Choroid plexus epithelial cell (primary cell): ENCODE measurements around the gene RTL5.

ENCODE experiments used
- DNase-seq: peaks from one replicate; pipeline ENCODE4 v3.0.0-alpha.2; 2010; ENCODE audit warnings: low read depth
- H3K4me3 ChIP-seq: 2 replicates; pipeline ENCODE4 v1.5.1; 2011; ENCODE audit warnings: low read depth, mild to moderate bottlenecking, control low read depth, low read length, moderate library complexity
- TF ChIP-seq, protein P1 (sequence below): conservative IDR thresholded peaks from 2 replicates; pipeline ENCODE4 v1.5.1; 2011; ENCODE audit warnings: low read depth, mild to moderate bottlenecking, control low read depth, inconsistent platforms, low read length, moderate library complexity

RTL5 gene

DNA sequence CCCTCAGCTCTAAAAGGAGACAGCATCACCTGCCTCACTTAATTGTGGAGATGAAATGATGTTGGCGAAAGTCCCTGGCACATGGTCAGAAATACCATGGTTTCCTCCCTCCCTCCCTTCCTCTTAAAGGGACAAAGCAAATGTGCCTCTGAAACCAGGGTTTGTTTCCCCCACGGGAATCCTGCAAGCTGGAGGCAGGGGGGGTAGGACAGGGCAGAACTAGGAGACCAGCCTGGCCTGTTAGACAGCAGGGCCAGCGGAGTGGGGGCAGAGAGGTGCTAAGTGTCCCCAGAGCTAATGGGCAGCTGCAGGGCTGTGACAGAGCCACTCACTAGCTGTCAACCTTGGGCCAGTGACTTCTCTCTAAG, 5.7 kb downstream of the RTL5 start:
- H3K4me3 ChIP-seq, result no peak overlapping the region
- DNase-seq, result peak; percentile 46
- TF ChIP-seq, protein P1, sequence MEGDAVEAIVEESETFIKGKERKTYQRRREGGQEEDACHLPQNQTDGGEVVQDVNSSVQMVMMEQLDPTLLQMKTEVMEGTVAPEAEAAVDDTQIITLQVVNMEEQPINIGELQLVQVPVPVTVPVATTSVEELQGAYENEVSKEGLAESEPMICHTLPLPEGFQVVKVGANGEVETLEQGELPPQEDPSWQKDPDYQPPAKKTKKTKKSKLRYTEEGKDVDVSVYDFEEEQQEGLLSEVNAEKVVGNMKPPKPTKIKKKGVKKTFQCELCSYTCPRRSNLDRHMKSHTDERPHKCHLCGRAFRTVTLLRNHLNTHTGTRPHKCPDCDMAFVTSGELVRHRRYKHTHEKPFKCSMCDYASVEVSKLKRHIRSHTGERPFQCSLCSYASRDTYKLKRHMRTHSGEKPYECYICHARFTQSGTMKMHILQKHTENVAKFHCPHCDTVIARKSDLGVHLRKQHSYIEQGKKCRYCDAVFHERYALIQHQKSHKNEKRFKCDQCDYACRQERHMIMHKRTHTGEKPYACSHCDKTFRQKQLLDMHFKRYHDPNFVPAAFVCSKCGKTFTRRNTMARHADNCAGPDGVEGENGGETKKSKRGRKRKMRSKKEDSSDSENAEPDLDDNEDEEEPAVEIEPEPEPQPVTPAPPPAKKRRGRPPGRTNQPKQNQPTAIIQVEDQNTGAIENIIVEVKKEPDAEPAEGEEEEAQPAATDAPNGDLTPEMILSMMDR, result no peak

DNA sequence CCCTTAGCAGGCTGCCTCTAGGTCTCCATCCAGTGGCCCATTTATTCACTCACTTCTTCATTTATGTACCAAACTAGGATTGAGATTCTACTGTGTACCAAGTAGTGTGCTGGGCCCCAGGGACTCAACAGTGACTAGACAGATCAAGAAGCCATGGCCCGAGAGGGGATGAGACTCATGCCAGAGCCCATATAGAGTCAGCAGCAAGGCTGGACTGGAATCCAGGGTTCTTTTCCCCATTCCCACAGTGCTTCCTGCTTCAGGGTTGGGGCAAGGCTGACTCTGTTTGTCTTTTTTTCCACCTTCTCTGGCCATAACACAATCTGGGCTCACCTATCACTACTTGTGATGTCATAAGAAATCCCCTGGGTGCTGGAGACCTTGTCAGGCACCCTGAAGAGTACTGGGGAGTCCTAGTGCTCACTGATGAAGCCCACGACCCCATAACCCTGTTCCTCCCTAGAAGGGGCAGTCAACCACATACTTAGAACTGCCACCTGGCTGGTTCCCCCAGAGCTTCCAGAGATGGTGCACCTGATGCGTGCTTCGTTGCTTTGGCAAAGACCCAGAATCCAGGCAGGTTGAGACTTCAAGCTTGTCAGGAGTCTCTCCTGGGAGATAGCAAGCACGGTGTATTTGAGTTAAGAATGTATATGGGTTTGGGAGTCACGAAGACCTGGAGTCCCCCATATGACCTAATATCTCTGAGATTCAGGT, 6.2 kb downstream of the RTL5 start:
- H3K4me3 ChIP-seq, result no peak overlapping the region
- DNase-seq, result peak; percentile 12
- TF ChIP-seq, protein P1, result peak; percentile 17

DNA sequence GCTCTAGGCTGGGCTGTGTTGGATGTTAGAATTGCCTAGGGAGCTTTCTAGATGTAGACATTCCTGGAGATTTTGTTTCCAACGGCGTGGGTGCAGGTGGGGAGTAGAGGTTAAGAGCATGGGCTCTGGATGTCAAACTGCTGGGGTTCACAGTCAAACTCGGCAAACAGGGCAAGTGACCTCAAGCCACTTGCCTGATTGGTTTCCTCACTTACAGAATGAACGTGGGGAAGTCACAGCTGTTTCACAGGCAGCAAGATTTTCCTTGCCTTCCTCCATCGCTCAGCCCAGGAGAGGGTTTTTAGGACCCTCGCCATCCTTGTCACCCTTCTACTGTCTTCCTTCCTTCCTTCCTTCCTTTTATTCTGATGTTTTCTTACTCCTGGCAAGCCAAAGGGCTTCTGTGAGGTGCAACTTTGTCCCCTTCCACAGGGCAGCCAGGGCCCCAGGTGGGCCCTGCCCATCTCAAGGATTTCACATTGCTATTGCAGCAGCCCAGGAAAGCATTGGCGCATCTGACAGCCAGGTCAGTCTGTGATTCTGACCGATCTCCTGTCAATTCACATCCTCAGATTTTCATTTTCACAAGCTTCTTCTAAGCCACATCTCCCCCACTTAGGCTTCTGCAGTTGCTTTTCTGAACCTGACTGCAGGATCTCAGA, 7.0 kb downstream of the RTL5 start:
- DNase-seq, result no peak
- no peak overlapping the region for H3K4me3 ChIP-seq
- TF ChIP-seq, protein P1, result no peak

DNA sequence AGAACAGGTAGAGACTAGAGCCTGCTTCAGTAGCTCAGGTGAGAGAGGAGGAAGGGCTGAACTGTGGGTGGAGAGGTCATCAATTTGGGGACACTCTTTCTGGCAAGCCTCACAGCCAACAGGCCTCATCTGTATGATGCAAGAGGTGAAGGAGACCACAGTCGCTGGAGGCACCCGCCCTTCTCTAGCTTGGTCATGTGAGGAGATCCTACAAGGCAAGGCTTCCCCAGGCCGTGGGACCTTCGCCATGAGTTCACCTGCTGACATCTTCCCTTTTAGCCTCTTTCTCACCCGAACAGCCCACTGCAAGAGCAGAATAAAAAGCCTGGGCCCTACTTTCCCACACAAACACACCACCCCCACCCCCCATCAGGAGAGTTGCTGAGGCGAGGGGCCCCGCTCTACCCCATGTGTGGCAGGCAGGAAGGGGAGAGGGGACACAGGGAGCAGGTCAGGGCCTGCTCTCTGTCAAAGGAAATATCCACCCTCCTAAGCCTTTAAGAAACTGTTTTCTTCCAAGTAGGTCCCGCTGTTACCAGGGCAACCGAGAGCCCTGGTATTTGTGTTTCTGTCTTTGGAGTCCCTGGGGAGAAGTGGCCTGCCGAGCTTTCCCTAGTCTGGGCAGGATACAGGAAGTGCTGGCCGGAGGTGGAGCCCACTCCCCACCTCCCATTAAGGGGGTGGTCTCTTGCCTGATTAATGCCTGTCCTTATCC, 8.1 kb downstream of the RTL5 start:
- peak; percentile 71 for DNase-seq
- no peak overlapping the region for H3K4me3 ChIP-seq
- TF ChIP-seq, protein P1, result no peak

DNA sequence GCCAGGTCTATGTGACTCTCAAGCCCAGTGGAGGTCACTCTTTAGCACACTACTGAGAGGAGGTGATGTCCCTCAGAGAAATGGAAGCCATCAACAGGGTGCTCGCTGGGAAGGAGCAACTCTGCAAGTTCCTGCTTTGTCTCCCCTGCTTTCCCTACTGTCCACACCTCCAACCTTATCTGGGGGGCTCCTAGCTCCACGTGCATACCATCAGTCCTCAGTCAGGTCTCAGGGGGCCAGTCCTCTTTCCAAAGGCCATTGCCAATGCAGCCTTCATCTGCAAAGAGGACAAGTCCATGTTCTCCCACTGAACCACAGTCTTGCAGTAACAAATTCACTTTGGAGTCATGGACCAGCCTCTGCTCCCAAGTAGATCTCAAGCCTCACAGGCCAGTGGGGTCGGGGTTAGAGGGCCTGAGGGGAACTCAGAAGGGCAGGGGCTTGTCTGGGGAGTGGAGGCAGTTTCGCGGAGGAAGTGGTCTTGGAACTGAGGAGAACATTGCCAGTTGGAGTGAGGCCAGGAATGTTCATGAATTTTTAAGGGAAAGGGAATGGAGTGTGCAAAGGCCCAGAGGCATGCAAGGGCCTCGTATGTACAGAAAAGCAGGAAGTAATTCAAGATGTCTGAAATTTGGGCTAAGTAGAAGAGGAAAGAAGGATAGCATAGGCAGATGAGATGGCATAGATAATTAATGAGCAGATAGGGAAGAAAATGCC, 8.9 kb downstream of the RTL5 start:
- DNase-seq, result no peak
- no peak overlapping the region for H3K4me3 ChIP-seq
- TF ChIP-seq, protein P1, result no peak

DNA sequence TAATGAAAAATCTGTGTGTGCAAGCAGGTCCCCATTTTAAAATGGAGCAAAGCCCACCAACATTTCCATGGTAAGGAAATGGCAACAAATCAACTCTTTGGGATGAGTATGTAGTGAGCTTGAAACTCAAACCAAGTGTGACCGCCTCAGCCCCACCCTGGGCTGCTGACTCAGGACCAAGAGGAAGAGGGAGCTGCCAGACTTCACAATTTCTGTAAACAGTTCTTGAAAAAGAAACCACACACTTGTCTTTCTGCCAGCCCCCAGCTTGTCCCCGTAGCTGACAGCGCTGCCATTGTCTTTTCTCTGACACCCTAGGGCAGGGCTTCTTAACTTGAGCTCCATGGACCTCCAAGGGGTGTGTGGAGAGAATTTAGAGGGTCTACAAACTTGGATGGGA, 10.3 kb downstream of the RTL5 start:
- no peak overlapping the region for H3K4me3 ChIP-seq
- TF ChIP-seq, protein P1, result no peak

More for the DNA sequence above, 10.3 kb downstream of the RTL5 start:
- peak; percentile 71 for DNase-seq
